Measurements from ENCODE around the gene DYNC1LI2.
"Not testable (repeated sequence)": the region's sequence is repeated elsewhere in the genome, so short reads cannot be mapped to it uniquely, and the experiment has no call there.

DYNC1LI2 gene

GRCh38 chr16:66751303-66751991 lies at the start of gene DYNC1LI2:
Gene DYNC1LI2 (minus strand): TSS chr16:66751609. CDS start chr16:66751591, 18 bp downstream.
- peak; percentile 83 for DNase-seq (ENCODE audit: low spot score)

DNA sequence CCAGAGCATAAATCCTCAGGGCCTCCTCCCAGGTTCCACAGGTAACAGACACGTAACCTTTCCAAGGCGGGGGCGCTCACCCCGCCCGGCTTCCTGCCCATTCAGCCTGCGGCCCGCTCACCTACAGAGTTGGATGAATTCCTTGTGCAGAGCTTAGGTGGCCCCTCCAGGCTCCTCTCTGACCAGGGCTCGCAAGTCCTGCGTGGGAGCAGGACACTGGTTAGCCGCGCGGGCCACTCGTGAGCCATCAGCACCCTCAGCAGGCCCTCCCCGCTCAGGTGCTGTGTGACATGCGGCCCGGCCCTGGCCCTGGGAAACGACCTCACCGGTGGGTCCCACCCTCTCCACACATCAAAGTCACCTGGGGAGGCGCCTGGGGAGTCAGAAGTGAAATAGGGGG lies 49.4 kb upstream of the DYNC1LI2 start:
- no peak for DNase-seq (ENCODE audit: low spot score)

DNA sequence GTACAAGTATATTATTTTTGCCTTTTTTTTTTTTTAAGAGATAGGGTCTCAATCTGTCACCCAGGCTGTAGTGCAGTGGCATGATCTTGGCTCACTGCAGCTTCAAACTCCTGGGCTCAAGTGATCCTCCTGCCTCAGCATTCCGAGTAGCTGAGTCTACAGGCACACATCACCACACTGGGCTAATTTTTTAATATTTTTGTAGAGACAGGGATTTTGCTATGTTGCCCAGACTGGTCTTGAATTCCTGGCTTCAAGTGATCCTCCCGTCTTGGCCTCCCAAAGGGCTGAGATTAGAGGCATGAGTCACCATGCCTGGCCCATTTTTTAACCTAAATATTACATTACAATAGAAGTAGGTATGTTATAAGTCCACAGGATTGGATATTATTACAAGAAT lies 46.8 kb upstream of the DYNC1LI2 start:
- DNase-seq (ENCODE audit: low spot score): no peak

- DNase-seq (ENCODE audit: low spot score): not testable (repeated sequence)
Measured at GRCh38 chr16:66793984-66794383, 42.6 kb upstream of the DYNC1LI2 start.

DNA sequence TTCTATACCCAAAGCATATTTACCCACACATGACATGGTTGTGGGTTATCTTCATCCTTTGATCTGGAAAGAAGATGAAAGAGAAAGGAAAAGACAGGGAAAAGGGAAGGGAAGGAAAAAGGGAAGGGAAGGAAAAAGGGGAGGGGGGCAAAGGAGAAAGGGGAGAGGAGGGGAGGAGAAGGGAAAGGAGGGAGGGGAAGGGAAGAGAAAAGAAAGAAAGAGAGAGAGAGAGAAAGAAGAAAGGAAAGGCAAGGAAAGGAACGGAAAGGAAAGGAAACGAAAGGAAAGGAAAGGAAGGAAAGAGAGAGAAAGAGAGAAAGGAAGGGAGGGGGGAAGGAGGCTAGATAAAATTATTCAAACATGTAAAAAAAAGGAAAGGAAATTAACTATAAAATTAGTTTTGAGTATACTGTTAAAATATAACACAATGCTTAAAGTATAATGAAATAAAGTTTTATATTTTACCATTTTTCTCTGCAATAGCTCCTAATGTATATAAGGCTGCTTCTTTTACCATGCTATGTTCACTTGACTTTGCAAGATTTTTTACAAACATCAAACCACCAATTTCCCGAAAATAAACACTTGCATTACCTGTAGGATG lies 38.8 kb upstream of the DYNC1LI2 start:
- DNase-seq (ENCODE audit: low spot score): no peak

DNA sequence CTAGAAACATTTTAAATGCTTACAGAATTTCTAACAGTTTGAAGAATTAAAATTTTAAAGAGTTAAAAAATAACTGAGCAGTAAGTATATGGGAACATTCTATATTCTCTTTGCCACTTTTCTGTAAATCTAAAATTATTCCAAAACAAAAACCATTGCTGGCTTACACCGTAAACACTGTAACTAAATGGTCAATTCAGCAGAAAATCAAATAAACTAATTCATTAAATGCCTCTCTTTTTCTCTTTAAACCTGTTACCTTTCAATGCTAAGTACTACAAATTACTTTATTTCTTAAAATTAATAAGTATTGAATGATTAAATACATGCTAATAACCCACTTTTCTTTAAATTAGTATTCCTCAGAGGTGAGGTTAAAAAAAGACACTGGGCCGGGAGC lies 36.0 kb upstream of the DYNC1LI2 start:
- no peak for DNase-seq (ENCODE audit: low spot score)

GRCh38 chr16:66786551-66786950 lies 35.1 kb upstream of the DYNC1LI2 start:
- DNase-seq (ENCODE audit: low spot score): no peak

DNA sequence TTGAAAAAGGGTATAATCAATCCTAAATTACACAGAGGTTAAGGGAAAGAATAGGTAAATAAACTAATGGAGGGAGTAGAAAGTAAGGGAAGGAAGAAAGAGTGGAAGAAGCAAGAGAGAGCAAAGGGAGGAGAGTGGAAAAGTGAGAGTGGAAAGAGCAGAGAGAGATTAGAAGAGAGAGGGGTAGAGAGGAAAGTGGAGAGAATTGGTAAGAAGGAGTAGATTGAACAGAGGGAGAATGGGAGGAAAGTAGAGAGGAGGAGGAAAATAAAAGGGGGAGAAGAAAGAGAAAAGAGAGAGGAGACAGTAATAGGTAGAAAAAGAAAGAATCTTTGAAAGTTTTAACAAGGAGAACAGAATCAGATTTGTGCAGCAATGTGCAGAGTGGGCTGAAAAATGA lies 25.0 kb upstream of the DYNC1LI2 start:
- DNase-seq (ENCODE audit: low spot score): no peak

DNA sequence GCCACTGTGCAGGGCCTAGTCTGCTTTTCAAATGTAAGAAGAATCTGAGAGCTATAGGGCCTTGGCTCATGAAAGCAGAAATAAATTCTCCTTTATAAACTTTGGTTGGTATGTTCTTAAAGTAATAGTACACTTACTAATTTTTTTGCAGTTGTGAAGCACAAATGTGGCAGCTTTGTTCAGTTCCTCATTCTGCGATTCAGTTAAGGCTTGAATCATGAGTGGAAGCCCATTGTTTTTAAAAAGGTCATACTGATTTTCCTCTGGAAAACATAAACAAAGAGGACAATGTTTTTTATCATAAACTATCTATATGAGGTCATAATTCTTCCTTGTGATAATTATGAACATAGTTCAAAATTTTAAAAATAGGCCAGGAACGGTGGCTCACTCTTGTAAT lies 23.6 kb upstream of the DYNC1LI2 start:
- no peak for DNase-seq (ENCODE audit: low spot score)

GRCh38 chr16:66758086-66758485 lies 6.7 kb upstream of the DYNC1LI2 start:
- no peak for DNase-seq (ENCODE audit: low spot score)

- DNase-seq (ENCODE audit: low spot score): no peak
Measured at GRCh38 chr16:66754819-66755218, 3.4 kb upstream of the DYNC1LI2 start.

DNA sequence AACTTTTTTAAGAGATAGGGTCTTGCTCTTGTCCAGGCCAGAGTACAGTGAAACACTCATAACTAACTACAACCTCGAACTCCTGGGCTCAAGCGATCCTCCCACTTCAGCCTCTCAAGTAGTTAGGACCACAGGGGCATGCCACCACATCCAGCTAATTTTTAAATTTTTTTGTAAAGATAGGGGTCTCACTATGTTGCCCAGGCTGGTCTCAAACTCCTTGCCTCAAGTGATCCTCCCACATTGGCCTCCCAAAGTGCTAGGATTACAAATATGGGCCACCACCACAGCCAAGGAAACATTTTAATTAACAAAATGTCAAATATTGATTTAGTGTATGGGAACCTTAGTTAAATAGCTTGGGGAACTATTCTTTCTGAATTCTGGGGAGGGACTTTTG lies 2.8 kb upstream of the DYNC1LI2 start:
- DNase-seq (ENCODE audit: low spot score): no peak

GRCh38 chr16:66752958-66753357 lies 1.5 kb upstream of the DYNC1LI2 start:
- DNase-seq (ENCODE audit: low spot score): no peak

DNA sequence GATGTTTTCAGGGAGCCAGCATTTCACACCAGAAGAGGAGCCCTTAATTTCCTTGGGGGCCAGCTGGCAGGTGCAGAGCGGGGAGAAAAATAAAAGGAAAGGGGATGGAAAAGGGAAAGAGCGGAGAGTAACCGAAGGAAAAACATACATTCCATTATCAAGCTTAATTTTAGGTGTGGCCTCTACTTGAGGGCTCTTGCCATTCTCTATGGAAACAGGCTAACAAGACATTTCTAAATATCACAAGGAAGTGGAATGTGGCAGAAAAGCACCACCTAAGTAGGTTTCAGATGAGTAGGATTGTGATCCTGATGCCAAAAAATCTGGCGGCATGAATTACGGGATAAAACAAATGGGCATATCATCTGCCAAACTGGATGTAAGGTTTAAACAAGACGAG lies 970 bp upstream of the DYNC1LI2 start:
- DNase-seq (ENCODE audit: low spot score): no peak

- DNase-seq (ENCODE audit: low spot score): no peak
Measured at GRCh38 chr16:66751992-66752322, 548 bp upstream of the DYNC1LI2 start.

DNA sequence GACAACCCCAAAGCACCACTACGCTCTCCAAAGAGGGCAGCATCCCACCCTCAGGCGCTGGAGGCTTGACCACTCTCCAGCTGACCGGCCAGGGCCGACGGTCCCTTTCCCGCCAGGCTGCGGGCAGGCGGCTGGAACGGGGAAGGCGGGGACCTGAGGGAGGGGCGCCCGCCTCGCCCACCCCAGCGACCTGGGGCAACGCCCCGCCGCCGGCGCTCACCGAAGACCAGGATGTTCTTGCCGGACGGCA lies 431 bp downstream of the DYNC1LI2 start:
- DNase-seq (ENCODE audit: low spot score): no peak

GRCh38 chr16:66750279-66751052 lies 943 bp downstream of the DYNC1LI2 start:
- no peak for DNase-seq (ENCODE audit: low spot score)

- no peak for DNase-seq (ENCODE audit: low spot score)
Measured at GRCh38 chr16:66746682-66747081, 4.7 kb downstream of the DYNC1LI2 start.

- DNase-seq (ENCODE audit: low spot score): no peak
Measured at GRCh38 chr16:66746048-66746447, 5.4 kb downstream of the DYNC1LI2 start.

GRCh38 chr16:66741950-66742808 lies 9.2 kb downstream of the DYNC1LI2 start:
- DNase-seq (ENCODE audit: low spot score): no peak

DNA sequence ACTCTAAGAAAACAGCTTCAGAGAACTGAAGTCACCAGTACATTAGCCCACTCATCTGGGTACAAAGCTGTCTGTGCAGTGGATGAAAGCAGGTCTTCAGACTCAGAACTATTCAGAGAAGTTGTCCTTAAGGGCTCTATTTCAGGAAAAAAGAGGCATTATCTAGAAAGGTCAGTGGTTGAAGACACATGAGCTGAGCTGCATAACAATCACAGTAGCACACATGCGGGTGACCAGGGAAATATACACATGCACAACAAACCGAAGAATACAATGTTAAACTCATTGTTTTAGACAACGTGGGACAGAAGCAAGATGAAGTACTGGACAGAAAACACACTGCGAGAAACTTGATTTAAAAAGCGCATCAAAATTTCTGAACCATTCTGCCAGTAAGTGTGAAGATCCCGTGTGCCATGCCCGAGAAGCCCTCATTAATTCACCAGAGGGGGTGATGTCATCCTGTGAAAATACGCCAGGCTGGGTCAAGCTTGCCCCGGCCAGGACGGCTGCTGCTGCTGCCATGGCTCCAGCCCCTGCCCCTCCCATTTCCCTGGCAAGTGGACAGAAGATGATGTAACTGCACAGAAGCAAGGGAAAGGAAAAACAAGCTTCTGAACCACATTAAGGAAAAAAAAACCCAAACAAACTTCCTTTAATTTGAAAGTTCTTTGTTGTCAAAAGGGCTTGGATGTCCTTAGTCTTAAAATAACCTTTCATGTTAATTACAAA lies 10.1 kb downstream of the DYNC1LI2 start:
- peak; percentile 72 for DNase-seq (ENCODE audit: low spot score)

DNA sequence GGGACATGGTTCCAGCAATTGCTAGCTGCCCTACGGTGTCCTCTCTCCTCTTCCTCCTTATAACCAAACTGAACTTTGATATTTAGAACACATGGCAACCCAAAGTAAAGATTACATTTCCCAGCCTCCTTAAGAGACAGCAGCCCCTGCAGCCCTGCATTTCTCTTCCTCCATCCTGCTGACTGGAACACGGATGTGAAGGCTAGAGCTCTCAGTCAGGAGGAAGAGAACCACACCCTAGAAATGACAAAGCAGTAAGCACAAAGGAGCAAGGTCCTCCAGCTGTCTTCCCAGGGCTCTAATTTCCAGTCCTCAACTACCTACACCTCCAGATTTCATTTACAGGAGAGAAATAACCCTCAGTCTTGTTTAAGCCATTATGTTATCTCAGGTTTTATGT lies 10.9 kb downstream of the DYNC1LI2 start:
- peak; percentile 9 for DNase-seq (ENCODE audit: low spot score)

All from hematopoietic multipotent progenitor cell treated with erythropoietin and hydrocortisone succinate and interleukin-3 and kit ligand, for 15 days (in vitro differentiated cells).